ENCODE data around the gene GPC3.
"Not testable (repeated sequence)": the region's sequence is repeated elsewhere in the genome, so short reads cannot be mapped to it uniquely, and the experiment has no call there.

The GPC3 gene

DNA sequence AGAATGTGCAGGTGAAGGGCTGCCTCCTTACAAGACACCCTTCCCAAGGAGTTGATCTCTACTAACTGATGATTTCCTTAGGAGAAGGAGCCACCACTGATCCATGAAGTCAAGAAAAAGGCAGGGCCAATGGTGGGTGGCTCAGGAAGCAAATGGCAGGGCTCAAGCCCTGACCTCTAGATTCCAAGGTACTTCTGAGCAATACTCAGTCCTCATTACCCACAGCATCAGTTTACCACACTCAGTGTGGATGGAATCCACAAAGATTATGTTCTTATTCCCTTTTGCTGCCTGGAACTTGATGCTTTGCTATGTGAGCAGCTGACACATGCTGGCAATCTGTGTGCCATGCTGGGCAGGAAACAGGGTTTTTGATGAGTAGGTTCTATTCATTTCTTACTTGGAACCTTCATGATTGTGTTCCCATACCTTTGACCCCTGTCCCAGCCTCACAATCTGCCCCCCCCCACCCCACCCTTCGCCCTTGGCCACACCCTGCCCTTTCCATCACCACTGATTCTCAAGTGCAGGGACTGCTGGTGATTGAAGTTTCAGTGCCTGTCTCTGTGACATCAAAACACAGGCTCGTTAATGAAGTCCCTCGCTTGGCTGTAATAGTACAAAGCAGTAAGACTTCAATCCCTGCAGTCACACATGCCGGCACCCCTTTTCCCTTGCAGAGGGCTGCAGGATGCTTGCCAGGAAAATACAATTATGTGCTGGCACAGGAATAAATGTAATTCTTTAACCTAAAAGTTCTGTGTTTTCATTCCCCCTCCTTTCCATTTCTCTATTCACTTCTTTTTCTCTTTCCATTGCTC is 434.5 kb downstream of the GPC3 start:
- DNase-seq (ENCODE audit: low spot score), result no peak

DNA sequence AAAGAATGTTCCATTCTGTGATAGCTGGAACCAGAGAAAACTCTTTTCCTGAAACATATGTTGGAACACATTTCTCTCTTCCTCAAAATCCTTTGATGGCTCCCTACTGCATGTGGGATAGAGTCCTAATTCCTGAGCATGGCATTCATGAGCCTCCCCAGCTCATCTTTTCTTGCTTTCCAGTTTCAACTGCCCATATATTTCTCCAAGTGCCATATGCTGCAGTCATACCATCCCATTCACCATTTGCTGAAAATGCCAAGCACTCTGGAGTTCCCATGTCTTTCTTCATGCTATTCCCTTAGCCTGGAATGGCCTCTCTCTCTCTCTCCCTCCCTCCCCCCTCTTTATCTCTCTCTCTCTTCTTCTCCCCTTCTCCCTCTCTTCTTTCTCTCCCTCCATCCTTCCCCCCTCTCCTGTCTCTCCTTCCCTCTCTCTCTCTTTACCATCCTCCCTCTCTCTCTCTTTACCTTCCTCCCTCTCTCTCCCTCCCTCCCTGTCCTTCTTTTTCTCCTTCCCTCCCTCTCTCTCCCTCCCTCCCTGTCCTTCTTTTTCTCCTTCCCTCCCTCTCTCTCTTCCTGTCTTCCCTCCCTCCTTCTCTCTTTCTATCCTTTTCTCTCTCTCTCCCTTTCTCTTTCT is 436.0 kb downstream of the GPC3 start:
- no peak for DNase-seq (ENCODE audit: low spot score)

DNA sequence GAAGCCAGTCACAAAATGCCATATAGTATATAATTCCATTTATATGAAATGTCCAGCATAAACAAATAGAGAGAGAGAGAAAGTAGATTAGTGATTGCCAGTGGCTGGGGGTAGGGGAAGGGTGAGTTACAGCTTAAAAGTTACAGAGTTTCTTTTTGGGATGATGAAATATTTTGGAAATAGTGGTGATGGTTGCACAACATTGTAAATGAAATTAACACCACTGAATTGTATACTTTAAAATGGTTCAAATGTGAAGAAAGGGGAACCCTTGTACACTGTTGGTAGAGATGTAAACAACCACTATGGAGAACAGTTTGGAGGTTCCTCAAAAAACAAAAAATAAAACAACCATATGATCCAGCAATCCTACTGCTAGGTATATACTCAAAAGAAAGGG is 439.0 kb downstream of the GPC3 start:
- DNase-seq (ENCODE audit: low spot score), result no peak

DNA sequence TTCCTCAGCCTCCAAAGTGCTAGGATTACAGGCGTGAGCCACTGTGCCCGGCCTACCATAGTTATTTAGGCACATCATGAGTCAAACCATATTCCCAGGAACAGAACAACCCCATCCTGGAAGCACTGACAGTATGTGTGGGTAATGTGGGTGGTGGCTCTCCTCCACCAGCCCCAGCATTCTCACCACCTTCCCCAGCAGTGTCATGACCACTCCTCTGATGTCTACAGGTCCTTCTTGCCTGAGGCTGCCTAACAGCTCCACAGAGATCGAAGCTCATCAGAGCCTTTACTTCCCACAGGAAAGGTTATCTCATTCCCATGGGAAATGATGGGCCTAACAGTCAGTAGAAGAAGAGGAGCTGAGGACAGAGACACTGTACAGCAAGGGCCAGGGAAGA is 440.6 kb downstream of the GPC3 start:
- no peak for DNase-seq (ENCODE audit: low spot score)

DNA sequence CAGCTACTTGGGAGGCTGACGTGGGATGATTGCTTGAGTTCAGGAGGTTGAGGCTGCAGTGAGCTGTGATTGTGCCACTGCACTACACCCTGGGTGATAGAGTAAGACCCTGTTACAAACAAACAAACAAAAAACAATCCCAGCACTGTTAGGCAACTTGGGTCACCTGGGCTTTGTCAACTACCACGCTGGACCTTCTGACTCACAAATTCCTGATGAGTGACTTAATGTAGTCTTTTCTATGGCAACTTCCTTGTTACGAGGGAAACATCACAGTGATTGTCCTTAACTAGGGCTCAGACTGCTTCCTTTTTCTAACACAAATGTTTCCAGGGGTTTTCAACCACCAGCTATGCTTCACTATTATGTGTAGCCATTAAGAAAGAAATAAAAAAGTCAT is 441.3 kb downstream of the GPC3 start:
- peak; percentile 71 for DNase-seq (ENCODE audit: low spot score)

DNA sequence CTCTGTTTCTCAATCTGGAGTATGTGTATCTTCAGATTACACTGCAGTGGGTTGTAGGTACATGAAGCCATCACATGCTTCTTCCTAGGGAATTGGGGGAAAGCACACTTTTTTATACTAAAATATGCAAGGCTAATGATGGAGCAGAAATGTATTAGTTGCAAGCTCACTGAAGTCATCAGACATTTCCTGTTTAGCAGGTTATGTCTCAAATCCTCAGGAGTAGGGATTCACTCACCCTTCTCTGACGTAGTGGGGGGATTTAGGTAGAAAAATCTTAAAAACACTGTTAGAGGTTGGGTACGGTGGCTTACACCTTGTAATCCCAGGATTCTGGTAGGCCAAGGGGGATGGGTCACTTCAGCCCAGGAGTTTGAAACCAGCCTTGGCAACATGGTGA is 441.7 kb downstream of the GPC3 start:
- no peak for DNase-seq (ENCODE audit: low spot score)

DNA sequence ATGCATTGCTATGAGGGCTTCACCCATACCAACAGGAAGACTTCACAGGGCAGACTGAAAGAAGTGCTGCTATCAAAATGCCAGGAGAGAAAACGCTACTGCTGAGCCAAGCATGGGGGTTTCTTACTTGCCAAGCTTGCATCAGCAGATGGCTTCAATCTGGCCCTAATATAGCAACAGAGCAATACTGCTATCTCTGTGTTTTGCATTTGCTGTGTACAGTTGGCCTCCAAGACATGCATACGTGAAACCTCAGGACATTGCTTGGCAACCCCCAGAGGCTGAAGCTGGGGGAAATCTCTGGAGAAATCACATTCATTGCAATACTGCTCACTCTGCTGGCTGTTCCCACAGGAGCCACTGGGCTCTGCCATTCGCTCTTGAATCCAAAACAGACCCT is 442.9 kb downstream of the GPC3 start:
- DNase-seq (ENCODE audit: low spot score), result no peak

DNA sequence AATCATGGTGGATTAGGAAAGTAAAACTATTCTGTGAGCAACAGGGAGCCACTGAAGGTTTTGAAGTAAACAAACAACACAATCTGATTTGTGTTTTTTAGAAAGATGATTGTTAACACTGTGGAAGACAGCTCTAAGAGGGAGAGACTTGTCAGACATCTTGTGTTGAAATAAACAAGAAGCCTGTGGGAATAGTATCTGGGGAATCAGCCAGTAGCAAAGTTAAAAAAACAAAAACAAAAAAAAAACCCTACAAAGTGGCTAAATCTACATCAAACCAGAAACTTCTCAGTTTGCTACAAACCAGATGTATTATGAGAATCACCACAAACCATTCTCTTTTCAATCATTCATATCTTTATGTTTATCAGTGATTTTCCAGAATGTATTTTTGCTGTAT is 444.4 kb downstream of the GPC3 start:
- DNase-seq (ENCODE audit: low spot score), result no peak

DNA sequence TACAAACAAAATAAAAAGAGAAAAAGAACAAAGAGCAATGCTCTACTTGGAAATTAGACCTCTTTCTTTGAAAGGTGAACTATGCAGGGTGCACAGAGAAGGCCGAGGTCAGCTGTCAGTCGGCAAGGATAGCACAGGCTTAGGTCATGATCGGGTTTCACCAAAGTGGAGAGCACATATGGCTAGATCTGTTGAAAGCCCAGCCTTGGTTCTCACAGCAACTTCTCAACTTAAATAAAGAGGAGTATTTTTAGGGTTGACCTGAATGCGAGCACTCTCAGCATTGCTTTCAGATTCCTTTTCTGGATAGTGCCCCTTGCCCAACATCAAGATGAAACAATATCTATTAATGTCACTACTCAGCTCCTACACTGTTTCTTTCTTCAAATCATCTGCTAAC is 447.2 kb downstream of the GPC3 start:
- no peak for DNase-seq (ENCODE audit: low spot score)

DNA sequence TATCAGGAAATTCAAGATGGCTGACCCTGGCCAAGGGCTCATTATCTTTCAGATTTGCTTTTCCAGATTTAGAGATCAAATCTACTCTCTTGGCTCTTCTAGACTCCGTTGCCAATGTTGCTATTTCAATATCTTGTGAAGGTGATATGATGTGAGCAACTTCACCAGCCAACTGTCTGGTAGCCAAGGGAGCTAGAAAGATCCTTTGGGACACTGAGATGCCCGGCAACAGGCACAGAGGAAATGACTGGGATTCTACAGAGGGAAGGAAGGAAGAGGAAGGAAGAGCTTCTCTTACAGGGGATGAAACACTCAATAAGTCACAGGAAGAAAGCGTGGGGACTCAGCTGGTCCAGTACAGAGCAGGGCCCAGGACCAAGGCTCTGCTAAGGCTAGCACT is 448.3 kb downstream of the GPC3 start:
- no peak for DNase-seq (ENCODE audit: low spot score)

DNA sequence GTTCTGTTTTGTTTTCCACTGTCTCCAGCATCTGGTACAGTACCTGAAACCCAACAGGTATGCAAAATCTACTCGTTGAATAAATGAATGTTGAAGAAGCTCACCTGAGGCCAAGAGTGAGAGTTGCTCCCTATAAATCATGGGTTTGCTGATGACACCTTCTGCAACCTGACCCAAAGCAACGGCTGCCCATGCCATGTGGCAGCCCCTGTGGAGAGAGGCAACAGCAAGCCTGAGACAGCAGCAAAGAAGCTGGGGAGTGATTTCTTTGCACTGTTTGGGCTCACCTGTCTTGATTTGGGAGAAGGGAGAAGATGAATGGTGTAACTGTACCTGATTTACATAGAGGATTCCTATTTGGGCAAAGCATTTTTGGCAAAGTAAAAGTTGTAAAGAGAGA is 450.3 kb downstream of the GPC3 start:
- no peak for DNase-seq (ENCODE audit: low spot score)

DNA sequence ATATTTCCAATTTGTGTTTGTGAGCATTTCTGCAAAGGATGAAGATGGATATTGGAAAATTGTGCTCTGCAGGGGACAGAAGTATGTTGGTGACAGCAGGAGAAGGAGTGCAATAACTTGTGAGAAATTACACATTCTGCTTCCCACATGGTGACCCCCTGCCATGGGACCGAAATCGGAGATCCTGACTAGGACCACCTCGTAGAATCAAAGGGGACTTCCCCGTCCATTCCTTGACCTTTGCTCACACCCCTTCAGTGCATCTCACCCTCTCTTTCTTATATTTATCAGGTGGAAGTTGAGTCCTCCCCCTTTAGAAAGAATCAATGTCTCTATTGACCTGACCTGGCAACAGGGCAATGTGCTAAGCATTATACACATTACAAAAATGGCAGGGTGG is 451.2 kb downstream of the GPC3 start:
- no peak for DNase-seq (ENCODE audit: low spot score)

DNA sequence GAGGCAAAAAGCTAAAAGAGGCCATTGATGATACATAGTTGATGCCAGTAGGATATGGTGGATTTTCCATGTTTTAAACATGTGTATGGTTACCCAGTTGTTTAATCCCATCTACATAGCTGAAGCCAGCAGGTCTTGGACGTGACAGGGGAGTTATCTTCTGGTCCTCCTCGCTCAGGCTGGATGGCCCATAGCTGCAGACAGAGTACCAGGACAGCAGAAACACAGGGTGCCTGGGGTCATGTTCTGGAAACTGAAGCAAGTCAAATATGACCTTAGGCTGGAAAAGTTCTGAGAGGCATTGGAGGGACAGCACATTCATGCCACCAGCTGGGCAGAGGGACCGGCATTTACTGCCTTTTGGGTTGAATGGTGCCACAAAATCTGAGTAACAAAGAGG is 452.1 kb downstream of the GPC3 start:
- no peak for DNase-seq (ENCODE audit: low spot score)

DNA sequence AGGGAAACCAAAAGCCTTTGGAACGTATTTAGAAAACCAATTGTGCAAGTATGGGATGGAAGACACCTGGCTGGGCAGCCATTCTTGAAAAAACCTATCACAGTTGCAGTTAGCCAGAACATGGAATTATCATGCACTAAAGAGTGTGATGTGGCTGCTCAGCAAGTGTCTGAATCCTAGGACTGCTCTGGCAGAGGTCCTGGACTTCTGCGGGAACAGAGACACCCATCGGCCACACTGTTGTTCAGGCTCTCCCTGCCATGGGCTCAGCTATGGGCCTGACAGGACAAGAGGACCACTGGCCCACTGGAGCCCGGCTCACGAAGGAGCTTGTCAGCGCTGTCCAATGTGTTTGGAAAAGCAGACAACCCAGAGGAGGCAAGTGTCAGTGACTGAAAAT is 454.4 kb downstream of the GPC3 start:
- DNase-seq (ENCODE audit: low spot score), result no peak

DNA sequence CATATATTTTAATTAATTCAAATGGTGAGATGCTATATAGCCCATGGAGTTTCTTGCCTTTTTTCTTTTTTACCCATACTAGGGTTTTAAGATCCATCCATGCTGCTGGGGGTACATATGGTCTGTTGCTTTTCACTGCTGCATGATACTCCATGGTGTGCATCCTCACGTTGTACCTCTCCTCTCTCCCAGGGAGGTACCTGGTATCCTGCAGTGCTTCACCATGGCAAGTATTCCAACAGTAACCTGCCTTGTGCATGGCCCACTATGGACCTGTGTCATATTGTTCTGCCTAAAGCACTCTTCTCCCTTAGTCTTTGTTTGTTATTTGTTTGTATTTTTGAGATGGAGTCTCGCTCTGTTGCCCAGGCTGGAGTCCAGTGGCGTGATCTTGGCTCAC is 455.8 kb downstream of the GPC3 start:
- no peak for DNase-seq (ENCODE audit: low spot score)

DNA sequence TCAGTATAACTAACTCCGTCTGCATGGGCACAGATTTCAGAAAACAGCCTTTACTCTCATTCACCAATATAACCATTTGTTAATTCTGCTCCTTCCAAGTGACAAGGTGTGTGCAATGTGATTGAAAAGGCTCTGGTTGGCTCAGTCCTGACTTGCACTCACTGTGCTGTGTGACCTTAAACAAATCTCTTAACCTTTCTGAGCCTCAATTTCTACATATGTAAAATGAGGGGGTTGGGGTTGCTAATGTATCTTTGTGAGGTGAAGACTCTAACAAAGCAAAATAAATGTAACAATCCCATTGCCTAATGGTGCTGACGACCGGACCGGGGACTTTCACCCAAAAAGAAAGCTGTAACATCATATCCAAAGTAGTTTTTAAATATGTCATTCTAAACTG is 457.6 kb downstream of the GPC3 start:
- DNase-seq (ENCODE audit: low spot score), result no peak

DNA sequence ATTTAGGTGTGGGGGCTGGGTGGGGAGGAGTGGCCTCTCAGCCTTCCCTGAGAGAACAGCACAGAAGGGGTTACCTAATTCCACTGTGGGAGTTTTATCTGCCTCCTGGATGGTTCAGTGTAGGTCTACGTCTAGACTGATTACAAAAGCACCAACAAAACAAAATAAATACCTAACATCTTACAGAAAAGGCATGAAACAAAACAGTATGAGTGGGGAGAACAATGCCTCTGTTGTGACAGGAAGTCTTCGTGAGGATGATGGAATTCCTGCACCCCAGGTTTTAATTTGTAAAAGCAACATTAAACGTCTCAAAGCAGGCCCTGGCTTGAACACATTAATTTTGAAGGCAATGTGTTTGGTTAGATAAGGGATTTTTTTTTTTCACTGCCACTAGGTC is 458.0 kb downstream of the GPC3 start:
- no peak for DNase-seq (ENCODE audit: low spot score)

DNA sequence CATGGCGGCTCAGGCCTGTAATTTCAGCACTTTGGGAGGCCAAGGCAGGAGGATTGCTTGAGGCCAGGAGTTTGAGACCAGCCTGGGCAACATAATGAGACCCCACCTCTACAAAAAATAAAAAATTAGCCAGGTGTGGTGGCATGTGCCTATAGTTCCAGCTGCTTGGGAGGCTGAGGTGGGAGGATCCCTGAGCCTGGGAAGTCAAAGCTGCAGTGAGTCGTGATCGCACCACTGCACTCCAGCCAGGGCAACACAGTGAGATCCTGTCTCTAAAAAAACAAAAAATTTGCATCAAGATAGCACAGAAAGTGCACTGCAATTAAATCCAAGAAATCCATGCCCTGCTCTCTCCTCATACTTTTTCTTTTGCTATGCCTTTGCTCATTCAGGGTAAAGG is 458.6 kb downstream of the GPC3 start:
- DNase-seq (ENCODE audit: low spot score), result not testable (repeated sequence)

DNA sequence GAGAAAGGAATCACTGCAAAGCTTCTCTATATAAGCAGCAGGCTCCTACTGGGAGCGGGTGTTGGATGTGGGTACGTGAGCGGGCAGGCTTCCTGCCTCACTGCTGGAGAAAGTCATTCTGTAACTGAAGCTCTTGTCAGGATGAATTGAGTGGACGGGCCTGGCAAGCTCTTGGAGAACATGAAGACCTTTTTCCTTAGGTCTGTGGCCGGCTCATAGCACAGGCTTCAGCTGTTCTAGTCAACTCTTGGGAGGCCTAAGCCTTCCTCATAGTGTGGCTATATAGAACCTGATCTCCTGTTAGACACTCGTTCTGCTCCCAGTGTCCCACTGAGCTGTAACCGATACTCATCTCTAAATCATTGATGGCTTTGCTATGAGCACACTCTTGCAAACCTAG is 461.9 kb downstream of the GPC3 start:
- DNase-seq (ENCODE audit: low spot score), result no peak

DNA sequence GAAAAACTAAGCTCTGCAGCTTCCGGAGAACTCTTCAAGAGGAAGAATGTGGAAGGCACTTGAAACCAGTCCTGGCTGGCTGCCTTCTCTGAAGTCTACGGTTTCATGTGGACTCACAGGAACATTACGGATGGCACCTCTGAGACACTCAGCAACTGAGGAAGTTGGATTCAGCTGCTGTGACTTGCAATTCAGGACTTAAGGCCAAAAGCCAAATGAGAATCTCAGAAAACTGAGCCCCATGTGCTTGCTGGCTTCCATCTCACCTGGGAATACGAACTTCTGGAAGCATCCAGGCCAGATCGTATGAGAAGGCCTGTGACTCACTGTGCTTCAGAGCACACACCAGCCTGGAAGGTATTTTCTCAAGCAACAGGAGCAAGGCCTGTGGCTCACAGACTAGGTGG is 462.3 kb downstream of the GPC3 start:
- no peak for DNase-seq (ENCODE audit: low spot score)

DNA sequence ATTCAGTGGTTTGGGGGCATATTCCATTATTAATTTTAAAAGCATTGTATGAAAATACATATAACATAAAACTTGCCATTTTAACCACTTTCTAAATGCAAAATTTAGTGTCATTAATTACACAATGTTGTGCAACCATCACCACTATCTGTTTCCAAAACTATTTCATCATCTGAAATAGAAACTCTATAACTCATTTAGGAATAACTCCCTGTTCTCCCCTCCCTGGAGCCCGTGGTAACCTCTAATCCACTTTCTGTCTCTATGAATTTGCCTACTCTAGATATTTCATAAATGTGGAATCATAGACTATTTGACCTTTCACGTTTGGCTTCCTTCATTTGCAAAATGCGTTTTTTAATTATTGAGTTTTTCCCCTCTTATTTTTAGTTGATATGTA is 468.7 kb downstream of the GPC3 start:
- no peak for DNase-seq (ENCODE audit: low spot score)

DNA sequence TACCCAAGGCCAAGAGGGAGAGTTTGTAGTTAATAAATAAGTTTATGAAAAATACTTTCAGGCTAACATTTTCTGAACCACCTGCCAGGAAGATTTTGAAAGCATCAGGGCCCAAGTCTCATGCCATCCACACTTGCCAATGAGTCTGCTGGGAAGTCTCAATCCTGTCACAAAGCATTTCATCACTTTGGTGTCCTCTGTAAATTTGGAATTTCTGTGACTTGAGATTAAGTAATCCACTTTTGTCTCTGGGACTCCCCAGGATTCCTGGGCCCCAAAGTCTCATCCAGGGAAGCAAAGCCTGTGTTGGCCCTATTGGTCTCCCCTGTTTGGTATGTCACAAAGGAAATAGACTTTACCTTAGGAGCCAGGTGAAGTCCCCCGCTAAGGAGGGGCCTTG is 470.9 kb downstream of the GPC3 start:
- DNase-seq (ENCODE audit: low spot score), result no peak

DNA sequence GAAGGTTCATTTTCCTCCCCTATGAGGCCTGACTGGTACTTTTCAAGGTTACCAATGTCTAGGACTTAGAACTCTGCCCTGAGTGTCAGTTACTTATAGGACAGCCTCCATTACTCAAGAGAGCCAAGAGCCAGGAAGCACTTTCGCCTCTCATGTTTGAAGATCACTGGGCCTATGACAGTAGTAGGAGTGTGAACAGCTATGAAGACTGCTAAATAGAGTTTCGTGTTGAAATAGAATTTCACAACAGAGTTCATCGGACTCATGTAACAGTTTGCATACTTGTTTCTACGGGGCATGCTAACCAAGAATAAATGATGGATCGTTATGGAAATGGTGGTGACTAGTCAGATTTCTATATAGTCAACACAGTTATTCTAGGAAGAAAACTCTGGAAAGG is 472.3 kb downstream of the GPC3 start:
- no peak for DNase-seq (ENCODE audit: low spot score)

DNA sequence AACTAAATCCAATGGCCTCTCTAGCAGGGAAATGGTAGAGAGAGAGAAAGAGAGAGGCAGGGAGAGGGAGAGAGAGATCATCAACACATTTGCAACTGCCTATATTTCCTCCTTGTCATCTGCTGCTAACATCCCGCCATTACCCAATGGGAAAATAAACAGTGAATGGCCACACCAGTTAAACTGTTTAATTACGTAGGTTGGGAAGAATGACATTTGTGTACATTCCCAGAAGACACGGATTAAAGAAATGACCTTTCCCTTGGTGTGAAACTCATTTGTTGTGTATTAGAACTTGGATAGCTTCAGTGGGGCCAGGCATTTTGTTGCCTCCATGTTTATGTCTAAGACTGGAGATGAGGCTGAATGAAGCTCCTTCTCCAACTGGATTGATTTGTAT is 474.4 kb downstream of the GPC3 start:
- no peak for DNase-seq (ENCODE audit: low spot score)
